NCI-H446 (cell line): ENCODE results near the gene POLR2A.
"Not testable (repeated sequence)": the region's sequence is repeated elsewhere in the genome, so short reads cannot be mapped to it uniquely, and the experiment has no call there.

ENCODE experiments used
- DNase-seq, 2 experiments: peaks; one replicate each; lab custom pipeline; 2025; lab: John Stamatoyannopoulos, UW

POLR2A gene

DNA sequence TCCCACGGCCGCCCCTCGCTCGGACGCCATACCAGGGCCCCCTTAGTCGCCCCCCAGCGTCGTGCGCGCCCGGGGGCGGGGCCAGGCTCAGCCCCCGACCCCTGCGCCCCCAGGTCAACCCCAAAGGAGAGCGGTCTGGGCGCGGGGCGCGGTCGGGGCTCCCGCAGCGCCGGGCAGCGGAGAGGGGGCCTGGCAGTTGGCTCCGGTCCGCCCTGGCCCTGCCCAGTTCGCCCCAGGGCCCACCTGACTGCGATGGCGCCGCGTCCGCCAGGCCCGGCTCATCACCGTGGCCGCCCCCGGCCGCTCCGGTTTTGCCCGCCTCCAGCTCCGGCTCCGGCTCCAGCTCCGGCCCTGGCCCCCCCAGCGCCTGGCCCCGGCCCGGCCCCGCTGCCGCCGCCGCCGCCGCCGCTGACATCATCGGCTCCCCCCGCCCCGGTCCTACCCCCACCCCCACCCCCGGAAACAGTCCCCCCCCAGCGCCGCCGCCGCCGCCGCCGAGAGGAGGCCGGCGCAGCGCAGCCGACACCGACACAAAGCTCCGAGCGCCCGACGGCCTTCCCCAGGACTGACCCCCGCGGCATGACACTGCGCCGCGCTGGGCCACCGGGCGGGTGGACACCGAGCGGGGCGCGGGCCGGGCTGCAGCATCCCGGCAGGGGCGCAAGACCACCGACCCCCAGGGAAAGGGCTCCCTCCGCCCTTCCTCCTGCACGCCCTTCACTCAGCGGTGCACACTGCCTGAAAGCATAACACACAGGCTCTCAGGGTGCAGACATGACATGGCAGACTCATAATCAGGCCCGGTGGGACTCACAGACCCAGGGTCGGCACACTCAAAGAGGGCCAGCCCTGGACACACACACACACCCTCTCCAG, 4.7 kb upstream of the POLR2A start, which contains the start of gene ZBTB4:
Gene ZBTB4, minus strand, starts transcription at position 419 of the 876 bp plus-strand sequence. CDS start 12,830 bp downstream, outside the sequence.
- peak in 1 of 2 experiments; percentile 36 for DNase-seq

DNA sequence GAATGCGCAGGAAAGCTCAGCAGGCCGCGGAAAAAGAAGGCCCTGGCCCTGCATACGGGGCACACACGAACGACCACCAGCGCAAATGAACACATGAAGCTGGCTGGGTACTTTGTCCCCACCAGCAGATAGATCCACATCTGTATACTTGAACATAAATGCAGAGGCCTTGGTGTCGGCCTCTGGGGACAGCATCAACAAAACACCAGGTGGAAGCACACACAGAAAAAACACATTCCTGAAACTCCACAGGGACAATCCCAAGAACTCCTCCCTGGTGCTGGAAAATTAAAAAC, 4.1 kb upstream of the POLR2A start:
- DNase-seq, result no peak

DNA sequence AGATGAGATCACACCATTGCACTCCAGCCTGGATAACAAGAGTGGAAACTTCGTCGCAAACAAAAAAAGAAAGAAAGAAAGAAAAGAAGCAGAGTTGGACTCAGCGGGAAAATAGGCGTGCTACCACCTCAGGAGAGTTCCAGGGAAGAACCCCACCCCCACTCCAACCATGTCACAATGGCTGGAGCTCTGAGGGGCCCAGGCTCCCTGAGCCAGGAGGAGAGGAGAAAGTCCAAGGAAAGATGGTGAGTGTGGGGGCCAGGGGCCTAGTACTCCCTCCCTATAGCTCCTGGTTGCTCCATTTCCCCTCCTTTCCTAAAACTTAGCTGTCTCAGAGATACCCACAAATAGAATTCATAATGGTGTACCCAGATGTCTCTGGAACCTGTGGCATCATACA, 2.9 kb upstream of the POLR2A start, which contains the start of gene SLC35G6:
Gene SLC35G6, plus strand, starts transcription at position 172 of the 400 bp plus-strand sequence. Its CDS starts 71 bp downstream, at position 243.
- not testable (repeated sequence) for DNase-seq

DNA sequence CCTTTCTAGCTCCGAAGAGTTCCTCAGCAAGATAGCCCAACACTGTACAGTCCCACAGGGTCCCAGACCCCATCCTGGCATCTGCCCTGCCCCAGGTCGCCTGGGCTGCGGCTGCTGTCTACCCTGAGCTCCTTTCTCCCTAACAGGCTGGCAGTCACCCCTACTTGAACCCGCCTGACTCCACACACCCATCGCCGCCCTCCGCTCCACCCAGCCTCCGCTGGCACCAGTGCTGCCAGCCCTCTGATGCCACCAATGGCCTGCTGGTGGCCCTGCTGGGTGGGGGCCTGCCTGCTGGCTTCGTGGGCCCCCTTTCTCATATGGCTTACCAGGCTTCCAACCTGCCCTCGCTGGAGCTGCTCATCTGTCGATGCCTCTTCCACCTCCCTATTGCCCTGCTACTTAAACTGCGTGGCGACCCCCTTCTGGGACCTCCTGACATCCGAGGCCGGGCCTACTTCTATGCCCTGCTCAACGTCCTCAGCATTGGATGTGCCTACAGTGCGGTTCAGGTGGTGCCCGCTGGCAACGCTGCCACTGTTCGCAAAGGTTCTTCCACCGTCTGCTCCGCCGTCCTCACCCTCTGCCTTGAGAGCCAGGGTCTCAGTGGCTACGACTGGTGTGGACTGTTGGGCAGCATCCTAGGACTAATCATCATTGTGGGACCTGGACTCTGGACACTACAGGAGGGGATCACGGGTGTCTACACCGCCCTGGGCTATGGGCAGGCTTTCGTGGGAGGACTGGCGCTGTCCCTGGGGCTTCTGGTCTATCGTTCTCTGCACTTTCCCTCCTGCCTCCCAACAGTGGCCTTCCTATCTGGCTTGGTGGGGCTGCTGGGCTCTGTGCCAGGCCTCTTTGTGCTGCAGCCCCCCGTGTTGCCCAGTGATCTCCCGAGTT, 2.1 kb upstream of the POLR2A start:
- DNase-seq, result not testable (repeated sequence)

DNA sequence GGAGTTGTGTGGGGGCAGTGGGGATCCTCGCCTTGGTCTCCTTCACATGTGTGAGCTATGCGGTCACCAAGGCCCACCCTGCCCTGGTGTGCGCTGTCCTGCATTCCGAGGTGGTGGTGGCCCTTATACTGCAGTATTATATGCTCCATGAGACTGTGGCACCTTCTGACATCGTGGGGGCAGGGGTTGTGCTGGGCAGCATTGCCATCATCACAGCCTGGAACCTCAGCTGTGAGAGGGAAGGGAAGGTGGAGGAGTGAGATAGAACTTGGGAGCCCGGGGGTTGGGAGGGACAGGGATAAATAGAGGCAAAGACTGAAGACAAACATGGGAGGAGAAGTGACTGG, 1.5 kb upstream of the POLR2A start:
- not testable (repeated sequence) for DNase-seq

DNA sequence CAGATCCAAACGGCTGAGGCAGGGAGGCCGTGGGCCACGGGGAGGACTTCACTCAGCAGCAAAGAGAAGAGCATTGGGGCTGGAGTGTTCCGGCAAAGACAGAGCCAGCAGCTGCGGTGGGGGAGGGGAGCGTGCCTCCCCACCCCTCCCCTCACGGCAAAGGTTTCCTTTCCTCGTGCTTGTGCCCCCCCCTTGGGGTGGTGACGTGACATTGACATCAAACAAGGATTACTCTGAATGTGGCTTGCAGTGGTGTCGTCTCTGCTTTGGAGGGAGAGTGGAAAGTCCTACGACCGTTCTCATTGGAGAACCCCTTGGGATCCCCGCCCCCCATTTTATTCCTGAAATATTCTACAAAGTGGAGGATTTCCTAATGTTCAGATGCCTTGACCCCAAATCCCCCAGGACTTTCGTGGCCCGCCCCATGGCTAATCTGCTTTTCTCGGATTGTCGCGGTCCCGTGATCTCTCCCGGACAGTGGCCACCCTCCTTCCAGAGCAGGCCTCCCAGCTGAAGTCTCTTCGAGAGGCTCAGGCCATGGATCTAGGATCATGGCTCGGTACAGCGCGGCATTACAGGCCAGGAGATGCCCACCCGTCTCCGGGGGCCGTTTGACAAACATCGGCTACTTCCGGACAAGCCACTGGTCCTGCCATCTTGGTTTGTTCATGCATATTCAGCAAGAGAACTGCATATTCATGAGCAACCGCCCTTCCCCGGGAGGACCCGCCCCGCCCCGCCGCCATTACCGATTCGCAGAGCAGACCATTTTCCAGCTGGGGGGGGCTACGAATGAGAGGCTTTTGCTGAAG, 705 bp upstream of the POLR2A start:
- peak; percentile 92 to 94 for DNase-seq

DNA sequence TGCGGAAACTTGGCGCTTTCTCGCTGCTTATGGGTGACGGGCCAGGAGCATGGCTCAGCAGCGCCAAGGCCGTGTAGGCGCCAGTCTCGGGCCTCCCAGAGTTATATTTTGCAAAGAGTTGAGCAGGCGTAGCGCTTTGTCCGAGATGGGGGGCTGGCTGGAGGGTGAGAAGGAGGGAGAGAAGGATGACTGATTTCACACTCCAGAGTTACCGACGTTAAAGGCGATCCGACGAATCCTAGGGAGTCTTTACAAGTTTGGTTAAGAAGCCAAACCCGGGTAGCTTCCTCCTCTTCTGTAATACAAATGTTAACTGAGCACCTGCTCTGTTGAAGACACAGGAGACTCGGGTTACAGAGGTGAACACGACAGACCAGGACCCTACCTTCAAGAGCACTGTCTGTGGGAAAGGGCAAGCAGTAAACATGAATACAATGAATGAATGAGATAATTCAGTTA, 782 bp downstream of the POLR2A start:
- no peak for DNase-seq

DNA sequence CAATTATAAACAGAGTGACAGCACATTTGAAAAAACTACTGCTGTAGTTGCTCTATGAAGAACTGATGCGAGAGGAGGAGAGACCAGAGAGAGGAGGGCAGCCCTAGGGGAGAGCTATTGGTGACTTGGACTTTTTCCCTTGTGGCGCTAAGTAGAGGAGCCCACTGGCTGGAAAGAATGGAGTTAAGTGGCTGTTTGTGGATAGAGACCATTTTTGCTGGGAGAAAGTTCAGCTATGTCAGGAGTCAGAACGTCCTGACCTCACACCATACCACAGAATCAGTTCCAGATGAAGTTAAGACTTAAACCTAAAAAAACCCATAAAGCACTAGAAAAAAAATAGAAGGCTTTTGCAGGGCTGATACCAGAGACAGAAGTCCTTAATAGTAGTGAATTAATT, 2.0 kb downstream of the POLR2A start:
- no peak for DNase-seq

DNA sequence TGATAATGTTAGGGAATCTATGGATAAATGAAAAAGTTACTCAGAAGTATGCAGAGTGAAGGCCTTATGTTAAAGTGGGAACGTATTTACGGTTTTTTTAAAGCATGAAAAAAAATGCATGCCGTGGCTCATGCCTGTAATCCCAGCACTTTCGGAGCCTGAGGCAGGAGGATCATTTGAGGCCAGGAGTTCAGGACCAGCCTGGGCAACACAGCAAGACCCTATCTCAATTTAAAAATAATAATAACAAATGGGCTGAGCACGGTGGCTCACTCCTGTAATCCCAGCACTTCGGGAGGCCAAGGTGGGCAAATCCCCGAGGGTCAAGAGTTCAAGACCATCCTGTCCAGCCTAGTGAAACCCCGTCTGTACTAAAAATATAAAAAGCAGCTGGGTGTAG, 6.0 kb downstream of the POLR2A start:
- DNase-seq, result no peak

DNA sequence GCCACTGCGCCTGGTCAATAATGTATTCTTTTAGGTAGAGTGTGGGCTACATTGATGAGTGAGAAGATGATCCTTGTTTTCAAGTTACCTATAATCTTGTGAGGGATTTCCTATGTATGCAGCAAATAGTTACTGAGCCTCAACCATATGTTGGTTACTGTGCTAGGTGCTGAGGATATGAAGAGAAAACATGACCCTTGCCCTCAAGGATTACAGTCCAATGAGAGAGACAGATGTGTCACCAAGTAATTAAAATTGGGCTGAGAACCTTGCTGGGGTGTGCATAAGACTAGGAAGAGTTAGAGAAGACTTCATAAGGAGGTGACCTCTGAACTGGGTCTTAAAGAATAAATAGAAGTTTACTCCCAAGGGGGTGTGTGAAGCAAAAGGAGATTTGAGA, 7.4 kb downstream of the POLR2A start:
- DNase-seq, result no peak

DNA sequence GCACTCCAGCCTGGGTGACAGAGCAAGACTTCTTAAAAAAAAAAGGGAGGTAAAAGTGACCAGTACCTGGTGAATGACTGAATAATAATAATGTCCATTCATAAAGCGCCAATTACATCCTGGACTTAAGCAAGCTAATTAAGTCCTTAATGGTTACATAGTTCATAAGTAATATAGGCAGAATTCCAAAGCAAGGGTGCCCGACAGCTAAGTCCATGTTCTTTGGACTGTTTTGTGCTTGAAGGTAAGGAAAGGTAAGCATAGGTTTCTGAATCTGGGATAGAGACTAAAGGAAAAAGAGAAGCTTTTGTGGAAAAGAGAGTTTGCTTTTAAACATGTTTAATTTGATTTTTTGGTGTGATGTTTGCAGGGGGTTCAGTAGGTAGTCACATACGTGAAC, 9.8 kb downstream of the POLR2A start:
- DNase-seq, result no peak

DNA sequence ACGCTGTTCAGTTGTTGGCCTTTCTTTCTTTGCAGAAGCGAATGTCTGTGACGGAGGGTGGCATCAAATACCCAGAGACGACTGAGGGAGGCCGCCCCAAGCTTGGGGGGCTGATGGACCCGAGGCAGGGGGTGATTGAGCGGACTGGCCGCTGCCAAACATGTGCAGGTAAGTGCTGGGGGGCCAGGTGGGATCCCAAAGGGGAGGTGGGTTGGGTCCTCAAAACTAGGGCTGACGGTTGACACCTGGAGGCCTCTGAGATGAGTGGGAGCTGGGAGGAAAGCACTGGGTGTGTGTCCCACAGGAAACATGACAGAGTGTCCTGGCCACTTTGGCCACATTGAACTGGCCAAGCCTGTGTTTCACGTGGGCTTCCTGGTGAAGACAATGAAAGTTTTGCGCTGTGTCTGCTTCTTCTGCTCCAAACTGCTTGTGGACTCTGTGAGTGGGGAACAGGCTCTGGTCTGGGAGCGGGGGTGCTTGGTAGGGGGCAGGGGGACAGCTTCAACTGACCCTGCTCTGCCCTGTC, 11.8 kb downstream of the POLR2A start:
- no peak for DNase-seq

DNA sequence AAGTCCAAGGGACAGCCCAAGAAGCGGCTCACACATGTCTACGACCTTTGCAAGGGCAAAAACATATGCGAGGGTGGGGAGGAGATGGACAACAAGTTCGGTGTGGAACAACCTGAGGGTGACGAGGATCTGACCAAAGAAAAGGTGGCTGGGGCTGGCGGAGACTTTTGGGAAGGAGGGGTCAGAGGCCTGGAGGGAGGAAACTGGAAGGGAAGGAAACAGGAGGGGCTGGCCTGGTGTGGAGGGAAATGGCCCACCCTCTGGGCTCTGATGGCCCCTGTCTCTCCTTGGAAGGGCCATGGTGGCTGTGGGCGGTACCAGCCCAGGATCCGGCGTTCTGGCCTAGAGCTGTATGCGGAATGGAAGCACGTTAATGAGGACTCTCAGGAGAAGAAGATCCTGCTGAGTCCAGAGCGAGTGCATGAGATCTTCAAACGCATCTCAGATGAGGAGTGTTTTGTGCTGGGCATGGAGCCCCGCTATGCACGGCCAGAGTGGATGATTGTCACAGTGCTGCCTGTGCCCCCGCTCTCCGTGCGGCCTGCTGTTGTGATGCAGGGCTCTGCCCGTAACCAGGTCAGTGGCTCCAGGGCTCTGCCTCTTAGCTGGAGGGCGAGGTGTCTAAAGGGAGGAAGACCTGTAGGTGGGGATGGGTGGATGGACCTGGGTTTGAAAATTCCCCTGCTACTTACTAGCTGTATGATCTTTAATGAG, 12.5 kb downstream of the POLR2A start:
- no peak for DNase-seq

DNA sequence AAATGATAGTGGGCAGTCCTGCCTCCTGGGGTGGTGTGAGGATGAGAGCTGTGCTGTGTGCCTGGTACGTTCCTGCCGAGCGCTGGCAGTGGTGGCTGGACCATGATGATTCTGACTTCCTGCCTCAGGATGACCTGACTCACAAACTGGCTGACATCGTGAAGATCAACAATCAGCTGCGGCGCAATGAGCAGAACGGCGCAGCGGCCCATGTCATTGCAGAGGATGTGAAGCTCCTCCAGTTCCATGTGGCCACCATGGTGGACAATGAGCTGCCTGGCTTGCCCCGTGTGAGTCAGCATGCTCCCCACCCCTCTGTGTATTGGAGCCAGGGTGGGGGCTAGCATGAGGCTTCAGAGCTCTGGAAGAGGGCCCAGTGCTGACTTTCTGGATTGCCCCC, 13.1 kb downstream of the POLR2A start:
- no peak for DNase-seq

DNA sequence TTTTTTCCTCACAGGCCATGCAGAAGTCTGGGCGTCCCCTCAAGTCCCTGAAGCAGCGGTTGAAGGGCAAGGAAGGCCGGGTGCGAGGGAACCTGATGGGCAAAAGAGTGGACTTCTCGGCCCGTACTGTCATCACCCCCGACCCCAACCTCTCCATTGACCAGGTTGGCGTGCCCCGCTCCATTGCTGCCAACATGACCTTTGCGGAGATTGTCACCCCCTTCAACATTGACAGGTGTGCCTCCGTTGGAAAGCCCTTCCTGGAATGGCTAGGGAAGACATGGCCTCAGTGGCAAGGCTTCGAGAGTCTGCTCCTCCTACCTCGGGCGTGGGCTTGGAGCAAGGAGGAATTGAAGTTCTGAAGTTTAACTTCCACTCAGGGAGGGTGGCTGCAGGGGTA, 13.5 kb downstream of the POLR2A start:
- DNase-seq, result no peak

DNA sequence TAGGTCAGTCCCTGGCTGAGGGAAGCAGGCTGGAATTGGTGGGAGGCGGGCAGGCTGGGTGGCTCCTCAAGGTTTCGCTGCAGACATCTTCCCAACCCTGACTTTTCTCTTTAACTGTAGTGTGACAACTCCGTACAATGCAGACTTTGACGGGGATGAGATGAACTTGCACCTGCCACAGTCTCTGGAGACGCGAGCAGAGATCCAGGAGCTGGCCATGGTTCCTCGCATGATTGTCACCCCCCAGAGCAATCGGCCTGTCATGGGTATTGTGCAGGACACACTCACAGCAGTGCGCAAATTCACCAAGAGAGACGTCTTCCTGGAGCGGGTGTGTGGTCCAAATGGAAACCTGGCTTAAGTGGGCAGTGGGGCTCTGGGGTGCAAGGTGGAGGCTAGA, 15.0 kb downstream of the POLR2A start:
- DNase-seq, result no peak

DNA sequence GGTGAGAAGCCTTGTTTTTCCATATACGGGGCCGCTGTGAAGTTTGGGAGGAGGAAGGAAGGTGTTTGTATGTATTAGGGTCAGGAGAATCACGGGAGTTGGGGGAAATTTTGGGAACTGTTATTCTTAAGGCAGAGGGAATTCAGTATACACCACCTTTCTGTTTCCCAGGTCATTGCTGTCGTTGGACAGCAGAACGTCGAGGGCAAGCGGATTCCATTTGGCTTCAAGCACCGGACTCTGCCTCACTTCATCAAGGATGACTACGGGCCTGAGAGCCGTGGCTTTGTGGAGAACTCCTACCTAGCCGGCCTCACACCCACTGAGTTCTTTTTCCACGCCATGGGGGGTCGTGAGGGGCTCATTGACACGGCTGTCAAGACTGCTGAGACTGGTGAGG, 17.6 kb downstream of the POLR2A start:
- DNase-seq, result no peak

DNA sequence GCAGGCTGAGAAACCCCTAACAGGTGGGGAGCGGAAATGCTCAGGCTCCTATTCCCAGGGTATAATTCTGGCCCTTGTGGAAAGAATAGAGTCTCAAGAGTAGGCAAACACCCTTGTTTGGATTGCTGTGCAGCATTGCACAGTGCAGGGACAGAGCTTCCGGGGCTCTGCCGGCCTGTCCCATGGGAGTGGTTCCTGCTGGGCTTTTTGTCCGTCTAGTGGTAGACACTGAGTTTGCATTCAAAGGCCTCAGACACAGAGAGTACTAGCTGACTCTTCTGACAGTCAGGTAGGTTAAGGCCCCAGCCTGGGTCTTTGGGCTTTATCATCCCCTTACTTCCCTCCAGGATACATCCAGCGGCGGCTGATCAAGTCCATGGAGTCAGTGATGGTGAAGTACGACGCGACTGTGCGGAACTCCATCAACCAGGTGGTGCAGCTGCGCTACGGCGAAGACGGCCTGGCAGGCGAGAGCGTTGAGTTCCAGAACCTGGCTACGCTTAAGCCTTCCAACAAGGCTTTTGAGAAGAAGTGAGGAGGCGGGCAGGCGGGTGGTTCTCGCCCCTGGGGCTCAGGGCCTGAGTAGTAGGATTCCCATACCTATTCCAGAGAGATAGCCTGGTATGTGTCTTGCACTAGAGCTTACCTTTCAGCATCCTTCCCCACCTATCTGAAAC, 18.1 kb downstream of the POLR2A start:
- no peak for DNase-seq

DNA sequence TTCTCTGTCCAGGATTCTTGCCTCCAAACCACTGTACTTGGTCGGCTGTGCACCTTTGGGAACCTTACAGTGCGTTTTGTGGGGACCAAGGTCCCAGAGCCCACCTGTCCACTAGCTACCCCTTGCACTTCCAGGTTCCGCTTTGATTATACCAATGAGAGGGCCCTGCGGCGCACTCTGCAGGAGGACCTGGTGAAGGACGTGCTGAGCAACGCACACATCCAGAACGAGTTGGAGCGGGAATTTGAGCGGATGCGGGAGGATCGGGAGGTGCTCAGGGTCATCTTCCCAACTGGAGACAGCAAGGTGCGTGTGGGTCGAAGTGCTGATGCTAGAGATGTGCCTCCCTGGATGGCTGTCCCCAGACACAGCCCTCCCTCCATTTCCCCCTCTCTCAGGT, 18.8 kb downstream of the POLR2A start:
- no peak for DNase-seq

DNA sequence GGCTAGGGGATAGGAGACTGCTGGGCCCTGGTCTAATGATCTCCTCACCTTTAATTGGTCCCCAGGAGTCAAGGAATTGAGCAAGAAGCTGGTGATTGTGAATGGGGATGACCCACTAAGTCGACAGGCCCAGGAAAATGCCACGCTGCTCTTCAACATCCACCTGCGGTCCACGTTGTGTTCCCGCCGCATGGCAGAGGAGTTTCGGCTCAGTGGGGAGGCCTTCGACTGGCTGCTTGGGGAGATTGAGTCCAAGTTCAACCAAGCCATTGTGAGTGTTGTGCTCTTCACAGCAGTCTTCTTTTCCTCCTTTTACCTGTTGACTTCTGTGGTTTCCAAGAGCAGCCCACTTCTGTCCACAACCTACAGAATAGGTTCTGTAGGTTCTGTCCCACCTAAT, 19.4 kb downstream of the POLR2A start:
- no peak for DNase-seq

DNA sequence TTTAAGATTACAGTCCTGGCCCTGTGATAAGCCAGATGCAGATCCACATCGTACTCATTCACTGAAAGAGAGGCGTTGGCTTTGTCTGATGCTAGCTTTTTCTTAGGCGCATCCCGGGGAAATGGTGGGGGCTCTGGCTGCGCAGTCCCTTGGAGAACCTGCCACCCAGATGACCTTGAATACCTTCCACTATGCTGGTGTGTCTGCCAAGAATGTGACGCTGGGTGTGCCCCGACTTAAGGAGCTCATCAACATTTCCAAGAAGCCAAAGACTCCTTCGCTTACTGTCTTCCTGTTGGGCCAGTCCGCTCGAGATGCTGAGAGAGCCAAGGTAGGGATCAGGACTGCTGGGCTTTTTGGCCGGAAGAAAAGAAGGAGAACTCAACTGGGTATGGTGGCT, 24.0 kb downstream of the POLR2A start:
- no peak for DNase-seq
